Lower leg skin (tissue), 3 donors: Measurements from ENCODE around the gene FKBP5.

Experiments used
- POLR2A ChIP-seq, 2 donors: fragments of 450-650 bp; IDR thresholded peaks; one replicate each; pipeline ENCODE4 v1.6.1; 2016 to 2017; ENCODE audit warnings: antibody characterized with exemption in 2 of 2, mild to moderate bottlenecking in 1 of 2, moderate library complexity in 1 of 2
- TF ChIP-seq, protein P1 (sequence below), 3 donors: fragments of 450-650 bp; IDR thresholded peaks; one replicate each; pipeline ENCODE4 v1.5.1; 2016; ENCODE audit warnings: antibody characterized with exemption in 3 of 3, mild to moderate bottlenecking in 3 of 3, moderate library complexity in 2 of 3

DNA sequence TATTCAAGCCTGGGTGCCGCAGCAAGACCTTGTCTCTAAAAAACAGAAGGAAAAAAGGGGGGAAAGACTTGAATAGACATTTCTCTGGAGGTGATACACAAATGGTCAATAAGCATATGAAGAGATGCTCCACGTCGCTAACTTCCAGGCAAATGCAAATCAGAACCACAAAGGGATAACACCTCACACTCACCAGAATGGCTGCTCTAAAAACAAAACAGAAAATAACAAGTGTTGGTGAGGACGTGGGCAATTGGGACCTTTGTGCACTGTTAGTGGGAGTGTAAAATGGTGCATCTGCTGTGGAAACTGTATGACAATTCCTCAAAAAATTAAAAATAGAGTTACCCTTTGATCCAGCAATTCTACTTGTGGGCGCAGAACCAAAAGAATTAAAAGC lies 127.6 kb downstream of the FKBP5 start:
- TF ChIP-seq POLR2A (IDR thresholded peaks at IDR 0.05): no peak
- TF ChIP-seq, protein P1, sequence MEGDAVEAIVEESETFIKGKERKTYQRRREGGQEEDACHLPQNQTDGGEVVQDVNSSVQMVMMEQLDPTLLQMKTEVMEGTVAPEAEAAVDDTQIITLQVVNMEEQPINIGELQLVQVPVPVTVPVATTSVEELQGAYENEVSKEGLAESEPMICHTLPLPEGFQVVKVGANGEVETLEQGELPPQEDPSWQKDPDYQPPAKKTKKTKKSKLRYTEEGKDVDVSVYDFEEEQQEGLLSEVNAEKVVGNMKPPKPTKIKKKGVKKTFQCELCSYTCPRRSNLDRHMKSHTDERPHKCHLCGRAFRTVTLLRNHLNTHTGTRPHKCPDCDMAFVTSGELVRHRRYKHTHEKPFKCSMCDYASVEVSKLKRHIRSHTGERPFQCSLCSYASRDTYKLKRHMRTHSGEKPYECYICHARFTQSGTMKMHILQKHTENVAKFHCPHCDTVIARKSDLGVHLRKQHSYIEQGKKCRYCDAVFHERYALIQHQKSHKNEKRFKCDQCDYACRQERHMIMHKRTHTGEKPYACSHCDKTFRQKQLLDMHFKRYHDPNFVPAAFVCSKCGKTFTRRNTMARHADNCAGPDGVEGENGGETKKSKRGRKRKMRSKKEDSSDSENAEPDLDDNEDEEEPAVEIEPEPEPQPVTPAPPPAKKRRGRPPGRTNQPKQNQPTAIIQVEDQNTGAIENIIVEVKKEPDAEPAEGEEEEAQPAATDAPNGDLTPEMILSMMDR (IDR thresholded peaks at IDR 0.05): no peak
